Muscle of leg (tissue), 11 donors: ENCODE data around the gene ARFGAP3. TPM values are rescaled to one million over a fixed set of nuclear protein-coding genes. Genes with fewer than 3 reads are reported as not detected.

Experiments used
- DNase-seq: peaks from one replicate; pipeline ENCODE4 v3.0.0; 2013
- H3K27ac ChIP-seq: one replicate; pipeline ENCODE4 v1.5.1; 2013; ENCODE audit warnings: mild to moderate bottlenecking, low read length, control low read depth
- H3K27me3 ChIP-seq: one replicate; pipeline ENCODE4 v1.6.1; 2013; ENCODE audit warnings: low read length; ENCODE audit not compliant: control insufficient read depth, insufficient read depth
- H3K36me3 ChIP-seq: one replicate; pipeline ENCODE4 v1.6.1; 2013; ENCODE audit warnings: low read length; ENCODE audit not compliant: control insufficient read depth, insufficient read depth
- H3K4me1 ChIP-seq: one replicate; pipeline ENCODE4 v1.6.1; 2013; ENCODE audit warnings: low read length; ENCODE audit not compliant: control insufficient read depth, insufficient read depth
- H3K4me3 ChIP-seq: one replicate; pipeline ENCODE4 v1.5.1; 2013; ENCODE audit warnings: low read length, control low read depth
- H3K9me3 ChIP-seq: replicated peaks from 2 replicates; pipeline ENCODE4 v1.6.1; 2013; ENCODE audit warnings: low read depth, low read length; ENCODE audit not compliant: control insufficient read depth
- WGBS: methylation state at CpG from one replicate; pipeline ENCODE4 v1.1.5; 2013; ENCODE audit warnings: missing lambda C conversion rate; ENCODE audit not compliant: insufficient coverage; 5-methylcytosine and 5-hydroxymethylcytosine counted together
- polyA plus RNA-seq, 8 donors: library from polyadenylated mRNA; unstranded; fragments of 120-200 nt; gene quantifications; one replicate each; pipeline versions ENCODE4 v1.2.1 to v1.2.3, GENCODE V29; 2013; ENCODE audit warnings: inconsistent platforms in 1 of 8, low replicate concordance in 1 of 8; ENCODE audit not compliant: insufficient read length in 8 of 8, insufficient read depth in 1 of 8
- total RNA-seq: library from RNA; stranded (reverse); fragments of 120-200 nt; gene quantifications from one replicate; pipeline ENCODE4 v1.2.4, GENCODE V29; 2013

Gene ARFGAP3
- total and polyA plus RNA-seq, 9 donors, result 32.2 to 48.3 (median 37.4) TPM

GRCh38 chr22:42895087-42895486 is 38.0 kb upstream of the ARFGAP3 start:
- WGBS, result no CpG with 5 or more reads among the region's 7 CpGs
- Histone ChIP-seq H3K4me3 (no peak overlapping the region), H3K27me3 (no peaks in the 10 kb centered on the region), H3K9me3 (no peaks in the 10 kb centered on the region), H3K27ac (no peak overlapping the region), H3K4me1 (peaks cover 32% of the 10 kb centered on the region), H3K36me3 (peaks cover 26% of the 10 kb centered on the region)
- DNase-seq, result peak; percentile 27

GRCh38 chr22:42893371-42894150 is 36.5 kb upstream of the ARFGAP3 start:
- peaks cover 37% of the 10 kb centered on the region for H3K36me3 ChIP-seq
- H3K27me3 ChIP-seq, result no peaks in the 10 kb centered on the region
- no peak overlapping the region for H3K27ac ChIP-seq
- H3K9me3 ChIP-seq, result no peaks in the 10 kb centered on the region
- no peak for DNase-seq
- 93% methylated on average over 20 of the region's 25 CpGs for WGBS
- peaks cover 26% of the 10 kb centered on the region for H3K4me1 ChIP-seq
- no peak overlapping the region for H3K4me3 ChIP-seq

- Histone ChIP-seq H3K4me1 (peaks cover 31% of the 10 kb centered on the region), H3K4me3 (no peak overlapping the region), H3K36me3 (peaks cover 44% of the 10 kb centered on the region), H3K9me3 (no peaks in the 10 kb centered on the region), H3K27me3 (no peaks in the 10 kb centered on the region), H3K27ac (peak overlapping the region; percentile 55)
- DNase-seq, result peak; percentile 37
- 66% methylated on average over 6 of the region's 10 CpGs for WGBS
Measured at GRCh38 chr22:42892571-42893316, 35.7 kb upstream of the ARFGAP3 start.

GRCh38 chr22:42892156-42892555 is 35.1 kb upstream of the ARFGAP3 start:
- WGBS, result 79% methylated on average over 6 of the region's 9 CpGs
- Histone ChIP-seq H3K27me3 (no peaks in the 10 kb centered on the region), H3K9me3 (no peaks in the 10 kb centered on the region), H3K4me3 (no peak overlapping the region), H3K27ac (peak overlapping the region; percentile 47), H3K36me3 (peaks cover 46% of the 10 kb centered on the region), H3K4me1 (peaks cover 31% of the 10 kb centered on the region)
- no peak for DNase-seq

DNA sequence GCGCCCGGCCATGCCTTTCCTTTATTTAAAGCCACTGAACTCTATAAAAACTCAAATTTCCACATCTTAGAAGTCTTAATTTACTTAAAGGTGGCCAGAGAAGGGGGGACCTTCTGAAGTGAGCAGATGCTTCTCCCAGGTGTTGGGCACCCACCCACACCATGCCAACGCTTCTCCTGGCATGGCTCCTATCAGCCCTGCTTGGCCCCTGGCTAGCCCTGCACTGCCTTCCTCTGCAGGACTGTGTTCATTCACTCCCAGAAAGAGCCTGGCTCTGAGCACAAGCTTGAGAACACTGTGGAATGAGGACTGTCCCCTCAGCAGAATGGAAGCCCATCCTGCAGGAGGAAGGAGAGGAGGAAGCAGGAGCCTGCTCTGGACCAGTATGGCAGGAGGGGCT is 34.6 kb upstream of the ARFGAP3 start:
- Histone ChIP-seq H3K36me3 (peaks cover 51% of the 10 kb centered on the region), H3K27me3 (no peaks in the 10 kb centered on the region), H3K4me3 (no peak overlapping the region), H3K27ac (no peak overlapping the region), H3K4me1 (peaks cover 31% of the 10 kb centered on the region), H3K9me3 (no peaks in the 10 kb centered on the region)
- DNase-seq, result no peak
- WGBS, result no CpG with 5 or more reads among the region's 3 CpGs

GRCh38 chr22:42891008-42891407 is 33.9 kb upstream of the ARFGAP3 start:
- peaks cover 54% of the 10 kb centered on the region for H3K36me3 ChIP-seq
- no peak overlapping the region for H3K27ac ChIP-seq
- no peaks in the 10 kb centered on the region for H3K9me3 ChIP-seq
- peaks cover 30% of the 10 kb centered on the region for H3K4me1 ChIP-seq
- WGBS, result 94% methylated on average over 8 of the region's 13 CpGs
- H3K27me3 ChIP-seq, result no peaks in the 10 kb centered on the region
- no peak for DNase-seq
- no peak overlapping the region for H3K4me3 ChIP-seq

GRCh38 chr22:42889304-42889703 is 32.2 kb upstream of the ARFGAP3 start:
- Histone ChIP-seq H3K4me1 (peaks cover 24% of the 10 kb centered on the region), H3K4me3 (no peak overlapping the region), H3K36me3 (peaks cover 70% of the 10 kb centered on the region), H3K27me3 (no peaks in the 10 kb centered on the region), H3K9me3 (no peaks in the 10 kb centered on the region), H3K27ac (no peak overlapping the region)
- 79% methylated on average over 4 of the region's 4 CpGs for WGBS
- DNase-seq, result peak; percentile 79

DNA sequence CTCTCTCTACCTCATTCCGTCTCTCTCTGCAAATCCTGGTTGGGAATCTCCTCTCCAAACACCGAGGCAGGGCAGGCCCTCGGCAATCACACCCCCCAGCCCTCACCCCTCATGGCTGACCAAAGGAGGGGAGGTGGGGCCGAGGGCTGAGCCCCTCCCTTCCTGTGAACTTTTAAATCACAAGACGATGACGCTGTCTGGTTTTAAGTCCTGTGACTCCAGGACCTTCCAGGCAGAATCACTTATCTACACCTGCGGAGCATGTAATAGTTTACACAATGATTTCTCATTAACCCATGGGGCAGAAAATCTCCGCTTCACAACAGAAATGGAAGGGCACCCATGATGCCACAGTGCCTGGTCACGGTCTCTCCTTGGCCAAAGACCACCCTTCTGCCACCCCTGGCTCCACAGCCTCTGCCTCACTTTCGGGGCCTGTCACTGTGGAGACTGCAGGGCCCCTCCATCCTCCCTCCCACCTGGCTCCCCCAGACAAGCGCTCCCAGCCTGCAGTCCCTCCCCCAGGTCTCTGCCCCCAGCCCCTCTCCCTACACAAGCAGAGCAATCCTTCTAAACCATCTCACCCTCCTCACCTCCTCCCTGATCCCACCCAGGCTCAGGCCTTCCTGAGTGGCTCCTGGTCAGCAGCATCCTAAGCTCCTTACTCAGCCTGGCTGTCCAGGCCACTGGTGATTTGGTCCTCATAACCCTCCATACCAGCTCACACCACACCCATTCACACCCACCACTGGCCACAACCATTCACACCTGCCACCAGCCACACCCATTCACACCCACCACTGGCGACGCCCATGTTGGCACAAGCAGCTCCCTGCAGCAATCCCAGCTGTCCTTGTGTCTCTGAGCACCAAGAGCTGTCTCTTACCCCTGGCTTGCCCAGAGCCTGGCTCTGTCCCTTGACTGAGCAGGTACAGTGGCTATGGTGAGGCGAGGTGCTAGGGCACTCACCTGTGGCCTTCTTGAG is 30.7 kb upstream of the ARFGAP3 start:
- 96% methylated on average over 8 of the region's 14 CpGs for WGBS
- DNase-seq, result no peak
- Histone ChIP-seq H3K9me3 (no peaks in the 10 kb centered on the region), H3K27ac (no peak overlapping the region), H3K27me3 (no peaks in the 10 kb centered on the region), H3K4me1 (peaks cover 18% of the 10 kb centered on the region), H3K4me3 (no peak overlapping the region), H3K36me3 (peaks cover 73% of the 10 kb centered on the region)

- Histone ChIP-seq H3K9me3 (no peaks in the 10 kb centered on the region), H3K27ac (no peak overlapping the region), H3K4me3 (no peak overlapping the region), H3K27me3 (no peaks in the 10 kb centered on the region), H3K36me3 (peaks cover 76% of the 10 kb centered on the region), H3K4me1 (peaks cover 13% of the 10 kb centered on the region)
- WGBS, result 96% methylated on average over 6 of the region's 7 CpGs
- DNase-seq, result no peak
Measured at GRCh38 chr22:42887120-42887519, 30.0 kb upstream of the ARFGAP3 start.
